ENCODE measurements around the gene CHST12. TPM values are rescaled to one million over a fixed set of nuclear protein-coding genes. Genes with fewer than 3 reads are reported as not detected.

Gene CHST12
- total RNA-seq, 1 donor from 2014 or later: 16.7 TPM

DNA sequence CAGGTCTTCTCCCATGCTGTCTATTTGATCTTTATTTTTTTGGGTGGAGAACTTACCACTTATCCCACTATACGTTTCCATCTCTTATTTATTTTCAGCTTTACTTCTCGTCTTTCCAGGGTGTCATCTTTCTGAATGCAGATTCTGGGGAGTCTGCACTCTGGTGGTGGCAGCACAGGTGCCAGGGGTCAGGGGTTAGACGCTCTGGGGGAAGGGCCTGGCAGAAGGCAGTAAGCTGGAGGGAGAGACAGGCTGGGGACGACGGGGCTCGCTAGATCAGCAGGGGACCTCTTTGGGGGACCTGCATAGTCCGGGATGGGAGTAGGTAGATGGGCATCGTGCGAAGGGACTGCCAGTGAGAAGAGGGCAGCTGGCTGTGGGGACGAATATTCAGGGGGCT is 22.3 kb downstream of the CHST12 start:
- peaks cover 7% of the 10 kb centered on the region for H3K4me1 Mint-ChIP-seq (ENCODE audit: low read depth)
- H3K36me3 Mint-ChIP-seq (ENCODE audit: insufficient read depth): peaks cover 10% of the 10 kb centered on the region
- no peaks in the 10 kb centered on the region for H3K27me3 Mint-ChIP-seq
- TF ChIP-seq, protein P1, sequence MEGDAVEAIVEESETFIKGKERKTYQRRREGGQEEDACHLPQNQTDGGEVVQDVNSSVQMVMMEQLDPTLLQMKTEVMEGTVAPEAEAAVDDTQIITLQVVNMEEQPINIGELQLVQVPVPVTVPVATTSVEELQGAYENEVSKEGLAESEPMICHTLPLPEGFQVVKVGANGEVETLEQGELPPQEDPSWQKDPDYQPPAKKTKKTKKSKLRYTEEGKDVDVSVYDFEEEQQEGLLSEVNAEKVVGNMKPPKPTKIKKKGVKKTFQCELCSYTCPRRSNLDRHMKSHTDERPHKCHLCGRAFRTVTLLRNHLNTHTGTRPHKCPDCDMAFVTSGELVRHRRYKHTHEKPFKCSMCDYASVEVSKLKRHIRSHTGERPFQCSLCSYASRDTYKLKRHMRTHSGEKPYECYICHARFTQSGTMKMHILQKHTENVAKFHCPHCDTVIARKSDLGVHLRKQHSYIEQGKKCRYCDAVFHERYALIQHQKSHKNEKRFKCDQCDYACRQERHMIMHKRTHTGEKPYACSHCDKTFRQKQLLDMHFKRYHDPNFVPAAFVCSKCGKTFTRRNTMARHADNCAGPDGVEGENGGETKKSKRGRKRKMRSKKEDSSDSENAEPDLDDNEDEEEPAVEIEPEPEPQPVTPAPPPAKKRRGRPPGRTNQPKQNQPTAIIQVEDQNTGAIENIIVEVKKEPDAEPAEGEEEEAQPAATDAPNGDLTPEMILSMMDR (IDR thresholded peaks at IDR 0.05; ENCODE audit: unreplicated experiment): no peak
- no peak overlapping the region for H3K27ac Mint-ChIP-seq
- peaks cover 5% of the 10 kb centered on the region for H3K9me3 Mint-ChIP-seq (ENCODE audit: low read depth)
- no peak for DNase-seq (ENCODE audit: low spot score, unreplicated experiment)
- H3K4me3 Mint-ChIP-seq (ENCODE audit: low read depth): no peak overlapping the region

DNA sequence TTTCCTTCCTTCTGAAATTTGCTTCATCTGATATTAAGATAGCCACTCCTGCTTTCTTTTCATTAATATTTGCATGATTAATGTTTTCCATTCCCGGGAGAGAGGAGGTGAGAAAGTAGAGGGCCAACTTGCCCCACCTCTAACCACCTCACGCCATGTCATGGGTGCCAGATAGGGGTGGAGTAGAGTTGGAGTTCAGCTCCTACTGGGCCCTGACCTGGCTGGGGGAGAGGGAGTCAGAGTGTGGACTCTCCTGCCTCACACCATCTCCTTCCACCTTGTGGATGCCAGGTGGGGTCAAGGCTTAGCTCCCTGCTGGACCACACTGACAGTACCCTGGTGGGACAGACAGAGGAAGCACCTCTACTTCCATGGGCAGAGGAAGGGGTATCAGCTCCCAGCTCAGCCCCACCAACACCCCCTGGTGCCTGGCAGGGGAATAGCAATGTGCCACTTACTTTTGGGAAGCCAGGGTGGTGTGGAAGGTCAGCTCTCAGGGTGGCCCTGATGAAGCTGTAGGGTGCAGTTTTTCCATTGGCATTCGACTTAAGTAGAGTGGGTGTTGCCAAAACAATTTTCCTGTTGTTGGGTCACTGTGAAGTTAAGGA is 28.0 kb downstream of the CHST12 start:
- Mint-ChIP-seq H3K27me3 (no peaks in the 10 kb centered on the region), H3K9me3 (ENCODE audit: low read depth) (peaks cover 10% of the 10 kb centered on the region), H3K27ac (no peak overlapping the region), H3K36me3 (ENCODE audit: insufficient read depth) (peaks cover 30% of the 10 kb centered on the region), H3K4me3 (ENCODE audit: low read depth) (no peak overlapping the region), H3K4me1 (ENCODE audit: low read depth) (no peaks in the 10 kb centered on the region)
- TF ChIP-seq, protein P1 (IDR thresholded peaks at IDR 0.05; ENCODE audit: unreplicated experiment): peak; percentile 33
- DNase-seq (ENCODE audit: low spot score, unreplicated experiment): no peak

DNA sequence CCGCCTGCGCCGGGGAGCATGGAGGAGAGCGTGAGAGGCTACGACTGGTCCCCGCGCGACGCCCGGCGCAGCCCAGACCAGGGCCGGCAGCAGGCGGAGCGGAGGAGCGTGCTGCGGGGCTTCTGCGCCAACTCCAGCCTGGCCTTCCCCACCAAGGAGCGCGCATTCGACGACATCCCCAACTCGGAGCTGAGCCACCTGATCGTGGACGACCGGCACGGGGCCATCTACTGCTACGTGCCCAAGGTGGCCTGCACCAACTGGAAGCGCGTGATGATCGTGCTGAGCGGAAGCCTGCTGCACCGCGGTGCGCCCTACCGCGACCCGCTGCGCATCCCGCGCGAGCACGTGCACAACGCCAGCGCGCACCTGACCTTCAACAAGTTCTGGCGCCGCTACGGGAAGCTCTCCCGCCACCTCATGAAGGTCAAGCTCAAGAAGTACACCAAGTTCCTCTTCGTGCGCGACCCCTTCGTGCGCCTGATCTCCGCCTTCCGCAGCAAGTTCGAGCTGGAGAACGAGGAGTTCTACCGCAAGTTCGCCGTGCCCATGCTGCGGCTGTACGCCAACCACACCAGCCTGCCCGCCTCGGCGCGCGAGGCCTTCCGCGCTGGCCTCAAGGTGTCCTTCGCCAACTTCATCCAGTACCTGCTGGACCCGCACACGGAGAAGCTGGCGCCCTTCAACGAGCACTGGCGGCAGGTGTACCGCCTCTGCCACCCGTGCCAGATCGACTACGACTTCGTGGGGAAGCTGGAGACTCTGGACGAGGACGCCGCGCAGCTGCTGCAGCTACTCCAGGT is 29.7 kb downstream of the CHST12 start:
- H3K4me1 Mint-ChIP-seq (ENCODE audit: low read depth): peaks cover 2% of the 10 kb centered on the region

DNA sequence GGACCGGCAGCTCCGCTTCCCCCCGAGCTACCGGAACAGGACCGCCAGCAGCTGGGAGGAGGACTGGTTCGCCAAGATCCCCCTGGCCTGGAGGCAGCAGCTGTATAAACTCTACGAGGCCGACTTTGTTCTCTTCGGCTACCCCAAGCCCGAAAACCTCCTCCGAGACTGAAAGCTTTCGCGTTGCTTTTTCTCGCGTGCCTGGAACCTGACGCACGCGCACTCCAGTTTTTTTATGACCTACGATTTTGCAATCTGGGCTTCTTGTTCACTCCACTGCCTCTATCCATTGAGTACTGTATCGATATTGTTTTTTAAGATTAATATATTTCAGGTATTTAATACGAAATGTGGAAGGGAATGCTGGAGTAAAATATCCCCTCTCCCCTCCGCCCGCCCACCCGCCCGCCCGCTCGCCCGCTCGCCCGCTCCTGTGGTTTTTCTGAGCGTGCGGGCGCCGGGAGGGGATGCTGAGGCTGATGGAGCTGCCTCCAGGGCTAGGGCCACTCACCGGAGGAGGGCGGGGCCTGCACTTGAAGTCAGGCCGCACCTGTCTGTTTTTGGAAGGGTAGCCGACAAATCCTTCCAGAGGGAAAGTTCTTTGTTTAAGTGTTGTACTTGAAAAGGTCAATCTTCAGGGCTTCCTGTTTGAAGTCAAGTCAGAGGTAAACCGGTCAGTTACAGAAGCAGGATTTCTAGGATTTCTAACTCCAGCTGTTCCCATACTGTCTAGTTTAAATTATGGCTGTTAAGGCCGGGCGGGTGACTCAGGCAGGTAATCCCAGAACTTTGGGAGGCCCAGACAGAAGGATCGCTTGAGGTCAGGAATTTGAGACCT is 30.5 kb downstream of the CHST12 start:
- no peak for DNase-seq (ENCODE audit: low spot score, unreplicated experiment)
- Mint-ChIP-seq H3K9me3 (ENCODE audit: low read depth) (peaks cover 10% of the 10 kb centered on the region), H3K4me1 (ENCODE audit: low read depth) (peaks cover 2% of the 10 kb centered on the region), H3K27me3 (no peaks in the 10 kb centered on the region), H3K27ac (no peak overlapping the region), H3K4me3 (ENCODE audit: low read depth) (no peak overlapping the region), H3K36me3 (ENCODE audit: insufficient read depth) (peaks cover 28% of the 10 kb centered on the region)
- TF ChIP-seq, protein P1 (IDR thresholded peaks at IDR 0.05; ENCODE audit: unreplicated experiment): no peak

More for the DNA sequence above, 29.7 kb downstream of the CHST12 start:
- H3K27me3 Mint-ChIP-seq: no peaks in the 10 kb centered on the region
- no peak overlapping the region for H3K4me3 Mint-ChIP-seq (ENCODE audit: low read depth)
- no peak overlapping the region for H3K27ac Mint-ChIP-seq
- peaks cover 10% of the 10 kb centered on the region for H3K9me3 Mint-ChIP-seq (ENCODE audit: low read depth)
- no peak for DNase-seq (ENCODE audit: low spot score, unreplicated experiment)
- TF ChIP-seq, protein P1 (IDR thresholded peaks at IDR 0.05; ENCODE audit: unreplicated experiment): no peak
- peaks cover 32% of the 10 kb centered on the region for H3K36me3 Mint-ChIP-seq (ENCODE audit: insufficient read depth)

DNA sequence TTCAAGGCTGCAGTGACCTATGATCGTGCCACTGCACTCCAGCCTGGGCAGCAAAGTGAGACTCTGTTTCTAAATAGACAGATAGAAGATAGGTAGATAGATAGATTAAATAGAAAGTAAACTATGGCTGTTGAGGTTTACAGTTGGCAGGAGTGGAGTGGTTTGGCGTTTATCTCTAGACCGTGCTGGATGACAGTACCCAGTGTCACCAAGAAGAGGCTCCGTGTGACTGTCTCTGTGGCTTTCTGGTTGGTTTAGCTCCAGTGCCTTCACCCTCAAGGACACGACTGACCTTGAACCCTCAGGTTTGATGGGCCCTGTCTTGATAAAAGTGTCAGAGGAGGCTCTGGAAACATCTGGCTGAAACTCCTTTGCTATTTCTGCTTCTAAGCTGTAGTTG is 31.7 kb downstream of the CHST12 start:
- Mint-ChIP-seq H3K27ac (no peak overlapping the region), H3K9me3 (ENCODE audit: low read depth) (peaks cover 6% of the 10 kb centered on the region), H3K36me3 (ENCODE audit: insufficient read depth) (peaks cover 23% of the 10 kb centered on the region), H3K27me3 (no peaks in the 10 kb centered on the region), H3K4me3 (ENCODE audit: low read depth) (no peak overlapping the region), H3K4me1 (ENCODE audit: low read depth) (peaks cover 7% of the 10 kb centered on the region)
- no peak for DNase-seq (ENCODE audit: low spot score, unreplicated experiment)
- TF ChIP-seq, protein P1 (IDR thresholded peaks at IDR 0.05; ENCODE audit: unreplicated experiment): no peak

All from progenitor cell of endocrine pancreas (in vitro differentiated cells).